HCEC 1CT (cell line): ENCODE data around the gene IRF8.
"Not testable (repeated sequence)": the region's sequence is repeated elsewhere in the genome, so short reads cannot be mapped to it uniquely, and the experiment has no call there.

Source experiments
- DNase-seq: peaks from one replicate; pipeline ENCODE4 v3.0.0-alpha.2; 2017

IRF8 gene

DNA sequence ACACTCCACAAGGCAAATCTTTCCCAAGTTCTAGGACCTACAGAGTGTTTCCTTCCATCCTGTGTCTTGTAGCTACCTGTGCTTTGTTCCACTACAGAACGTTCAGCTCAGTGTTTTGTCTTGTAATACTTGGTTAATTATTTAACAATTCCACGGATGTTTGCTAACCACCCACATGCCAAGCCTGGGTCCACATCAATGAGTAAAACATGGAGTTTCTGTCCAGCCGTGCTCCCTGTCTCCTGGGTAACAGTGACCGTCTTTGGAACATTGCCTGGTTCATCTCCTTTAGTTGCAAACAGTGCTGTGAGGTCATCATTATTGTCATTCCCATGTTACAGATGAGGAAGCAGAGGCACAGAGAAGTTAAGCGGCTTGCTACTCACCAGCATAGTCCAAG, 41.3 kb downstream of the IRF8 start:
- DNase-seq, result no peak

DNA sequence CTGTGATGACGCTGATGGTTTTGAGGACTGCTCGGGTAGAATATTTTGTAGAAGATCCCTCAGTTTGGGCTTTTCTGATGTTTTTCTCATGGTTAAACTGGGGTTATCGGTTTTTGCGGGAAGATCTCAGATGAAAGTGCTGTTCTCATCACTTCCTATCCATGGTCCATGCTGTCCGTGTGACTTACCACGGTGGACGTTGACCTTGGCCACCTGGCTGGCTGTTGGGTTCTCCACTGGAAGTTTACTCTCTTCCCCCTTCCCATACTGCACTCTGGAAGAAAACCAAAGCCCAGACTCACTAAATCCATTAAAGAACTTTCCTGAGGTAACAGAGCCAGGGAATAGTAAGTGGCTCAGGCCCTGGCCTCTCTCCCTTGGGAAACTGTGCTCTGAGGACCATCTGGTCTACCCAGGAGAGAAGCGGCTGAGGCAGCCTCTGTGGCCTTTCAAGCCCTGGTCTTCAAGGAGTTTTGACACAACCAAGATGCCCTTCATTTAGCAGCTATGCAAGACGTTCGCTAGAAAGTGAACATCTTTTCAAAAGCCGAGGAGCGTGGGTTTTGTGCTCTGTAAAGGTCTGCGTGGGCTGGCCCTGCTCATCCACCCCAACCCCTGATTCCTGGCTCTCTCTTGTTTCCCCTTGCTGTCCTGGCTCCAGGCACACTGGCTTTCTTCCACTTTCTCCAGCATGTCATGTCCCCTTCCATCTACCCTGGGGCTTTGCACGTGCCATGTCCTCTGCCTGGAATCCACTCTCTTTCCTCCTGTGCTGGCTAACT, 43.1 kb downstream of the IRF8 start:
- no peak for DNase-seq

DNA sequence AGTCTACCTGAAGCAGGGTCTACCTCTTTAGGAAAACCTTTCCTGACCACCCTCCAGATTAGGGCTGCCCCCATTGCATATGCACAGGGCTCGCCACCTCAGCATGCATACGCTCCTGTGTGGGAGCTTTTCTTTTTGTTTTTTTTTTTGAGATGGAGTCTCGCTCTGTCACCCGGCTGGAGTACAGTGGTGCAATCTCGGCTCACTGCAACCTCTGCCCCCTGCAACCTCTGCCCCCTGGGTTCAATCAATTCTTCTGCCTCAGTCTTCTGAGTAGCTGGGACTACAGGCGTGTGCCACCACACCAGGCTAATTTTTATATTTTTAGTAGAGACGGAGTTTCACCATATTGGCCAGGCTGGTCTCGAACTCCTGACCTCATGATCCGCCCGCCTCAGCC, 43.7 kb downstream of the IRF8 start:
- DNase-seq, result not testable (repeated sequence)

DNA sequence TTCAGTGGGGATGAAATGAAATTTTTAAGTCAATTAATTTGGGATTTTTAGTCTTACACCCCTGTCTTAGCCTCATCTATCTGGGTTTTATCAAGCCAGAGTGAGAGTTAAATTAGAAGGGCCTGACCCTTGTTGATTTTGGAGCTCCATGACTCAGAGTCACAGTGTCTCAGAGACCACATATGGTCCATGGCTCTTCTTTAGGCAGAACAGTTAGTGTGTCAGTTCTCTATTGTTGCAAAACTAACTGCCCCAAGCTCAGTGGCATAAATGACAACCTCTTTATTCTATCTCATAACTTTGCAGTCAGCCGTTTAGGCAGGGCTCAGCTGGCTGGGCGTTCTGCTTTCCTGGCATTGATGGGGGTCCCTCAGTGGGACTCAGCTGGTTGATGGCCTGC, 44.7 kb downstream of the IRF8 start:
- no peak for DNase-seq

DNA sequence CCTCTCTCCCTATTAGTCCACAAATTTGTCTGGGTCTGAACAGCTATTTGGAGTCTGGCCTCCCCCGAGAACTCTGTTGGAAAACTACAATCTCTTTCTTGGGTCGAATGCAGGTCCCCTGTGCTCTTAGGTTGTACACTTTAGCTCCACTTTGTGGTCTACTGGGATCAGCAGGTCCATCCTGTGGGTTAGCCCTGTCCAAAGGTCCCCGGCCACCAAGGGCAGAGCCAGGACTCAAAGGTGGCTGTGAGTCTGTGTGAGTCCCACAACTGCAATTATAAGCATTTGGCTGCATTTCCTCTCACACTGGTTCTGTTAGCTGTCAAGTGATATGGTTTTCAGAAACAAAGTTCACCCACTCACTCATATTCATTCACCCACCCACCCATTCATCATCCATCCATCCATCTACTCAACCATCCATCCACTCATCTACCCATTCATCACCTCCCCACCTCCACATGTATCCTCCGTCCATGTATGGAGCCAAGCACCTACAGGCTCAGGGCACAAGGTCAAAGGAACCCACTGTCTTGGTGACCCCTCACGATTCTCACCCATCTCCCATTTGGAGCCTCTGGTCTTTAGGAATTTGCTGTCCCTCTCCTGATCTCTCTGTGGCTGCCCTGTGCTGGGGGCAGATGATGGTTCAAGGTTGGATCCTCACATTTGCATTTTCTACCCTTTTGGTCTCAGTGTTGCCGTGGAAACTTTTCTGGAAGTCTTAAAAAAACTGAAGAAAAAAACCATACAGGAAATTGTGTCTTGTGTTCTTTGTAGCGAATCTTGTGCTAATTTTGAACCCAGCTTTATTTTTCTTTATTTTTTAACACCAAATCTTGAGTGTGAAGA, 45.8 kb downstream of the IRF8 start:
- no peak for DNase-seq

DNA sequence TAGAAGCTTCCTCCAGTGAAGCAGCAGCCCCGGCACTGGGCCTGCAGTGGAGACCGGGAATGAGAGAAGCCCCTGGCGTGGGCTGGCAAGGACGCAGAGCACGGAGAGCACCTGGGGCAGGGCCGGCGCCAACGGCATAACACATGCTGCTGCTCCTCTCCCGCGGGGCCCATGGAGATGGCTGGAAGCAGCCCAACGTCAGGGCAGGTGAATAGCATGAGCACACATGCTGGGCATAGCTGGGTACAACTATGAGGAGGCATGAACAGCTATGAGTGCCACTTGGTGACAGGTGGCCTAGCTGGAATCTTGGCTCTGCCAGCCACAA, 46.4 kb downstream of the IRF8 start:
- no peak for DNase-seq

DNA sequence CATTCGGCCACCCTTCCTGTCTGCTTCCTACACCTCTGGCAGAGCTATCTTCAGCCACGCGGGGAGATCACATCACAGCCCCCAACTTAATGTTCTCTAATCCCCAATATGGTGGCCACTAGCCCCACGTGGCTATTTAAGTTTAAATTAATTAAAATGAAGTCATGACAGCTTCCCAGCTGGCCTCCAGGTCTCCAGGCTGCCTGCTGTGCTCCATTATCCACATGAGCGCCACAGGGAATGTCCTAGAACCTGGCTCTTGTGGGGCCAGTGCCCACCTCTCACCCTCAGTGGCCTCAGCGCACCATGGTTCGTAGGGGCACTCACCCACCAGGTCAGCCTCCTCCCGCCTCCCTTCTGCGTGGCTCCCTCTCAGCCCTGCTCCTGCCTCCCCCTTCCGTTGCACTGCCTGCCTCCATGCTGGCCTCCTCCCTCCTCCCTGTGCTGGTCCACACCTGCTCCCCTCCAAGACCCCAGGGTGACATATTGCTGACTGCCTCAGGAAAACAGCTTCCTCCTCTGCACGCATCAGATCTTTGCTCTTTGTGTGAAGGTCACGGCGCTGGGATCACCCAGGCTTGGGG, 47.7 kb downstream of the IRF8 start:
- DNase-seq, result no peak

DNA sequence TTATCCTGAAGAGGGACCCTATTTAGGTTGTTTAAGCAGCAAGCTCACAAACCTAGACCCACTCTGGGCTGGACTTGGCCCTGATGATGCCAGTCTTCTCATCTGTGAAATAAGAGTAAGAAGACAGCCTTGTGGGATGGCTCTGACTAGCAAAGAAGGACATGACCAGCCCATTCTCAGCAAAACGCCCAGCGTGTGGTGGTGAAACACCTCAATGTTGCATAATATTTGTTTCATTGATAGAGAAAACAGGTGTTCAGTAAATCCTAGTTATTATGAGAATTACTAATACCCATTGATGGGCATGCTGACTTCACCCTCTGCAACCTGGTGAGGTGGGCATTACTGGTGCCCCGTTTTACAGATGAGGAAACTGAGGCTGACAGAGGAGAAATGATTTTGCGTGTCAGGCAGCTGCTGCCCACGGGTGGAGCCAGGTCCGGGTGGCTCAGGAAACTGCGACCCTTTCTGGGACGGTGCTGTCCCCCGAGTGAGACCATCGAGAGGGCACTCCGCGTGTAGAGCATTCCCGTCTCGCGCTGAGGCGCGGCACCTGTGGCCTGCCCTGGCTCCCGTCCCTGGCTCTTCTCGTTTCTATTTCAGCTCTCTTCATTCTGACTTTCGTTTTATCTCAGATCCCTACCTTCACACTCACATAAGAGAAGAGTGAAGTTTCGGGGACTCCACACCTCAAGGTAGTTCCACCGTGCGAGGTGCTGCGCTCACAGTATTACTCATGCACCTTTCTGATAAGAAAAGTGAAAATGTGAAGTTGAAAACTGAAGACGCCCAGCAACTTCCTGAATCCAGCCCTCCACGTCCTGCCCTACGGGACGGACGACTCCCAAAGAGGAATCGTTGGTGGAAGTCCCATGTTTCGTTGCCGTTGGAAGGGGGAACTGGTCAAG, 48.5 kb downstream of the IRF8 start:
- DNase-seq, result no peak

DNA sequence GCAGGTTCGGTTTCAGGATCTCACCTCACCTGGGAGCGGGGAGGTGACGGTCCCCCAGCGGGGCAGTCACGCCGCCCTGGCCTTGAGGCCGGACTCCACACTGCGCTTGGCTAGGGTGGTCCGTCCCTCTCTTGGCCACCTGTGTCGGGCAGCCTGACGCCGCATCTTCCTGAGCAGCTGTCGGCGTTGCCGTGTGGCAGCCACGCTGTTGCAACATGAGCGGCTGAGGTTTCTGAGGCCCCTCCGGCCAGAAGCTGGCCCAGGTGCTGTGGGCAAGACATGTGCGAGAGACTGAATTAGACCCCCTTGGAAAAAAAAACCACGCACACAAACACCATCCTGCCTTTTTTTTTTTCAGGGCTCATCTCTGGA, 49.2 kb downstream of the IRF8 start:
- DNase-seq, result no peak

DNA sequence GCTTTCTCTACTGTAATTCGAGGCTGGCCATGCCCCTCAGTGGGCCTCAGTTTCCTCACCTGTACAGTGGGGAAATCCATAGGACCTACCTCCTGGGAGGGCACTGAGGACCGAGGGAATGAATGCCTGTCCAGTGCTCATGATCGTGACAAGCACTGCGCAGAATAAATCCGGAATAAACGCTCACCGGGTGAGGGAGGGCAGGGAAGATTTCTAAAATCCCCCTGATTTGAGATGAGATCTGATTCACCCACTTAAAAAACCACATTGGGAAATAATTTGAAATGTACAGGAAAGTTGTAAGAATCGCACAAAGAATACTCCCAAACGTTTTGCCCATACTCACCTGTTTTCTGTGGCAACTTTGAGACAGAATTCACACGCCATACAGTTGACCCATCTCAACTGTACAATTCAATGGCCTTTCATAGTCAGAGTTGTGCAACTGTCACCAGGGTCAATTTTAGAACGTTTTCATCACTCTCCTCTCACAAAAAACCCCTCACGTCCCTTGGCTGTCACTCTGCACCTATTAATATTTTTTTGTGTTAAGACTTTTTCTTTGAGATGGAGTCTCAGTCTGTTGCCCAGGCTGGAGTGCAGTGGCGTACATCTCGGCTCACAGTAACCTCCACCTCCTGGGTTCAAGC, 49.8 kb downstream of the IRF8 start:
- DNase-seq, result no peak

DNA sequence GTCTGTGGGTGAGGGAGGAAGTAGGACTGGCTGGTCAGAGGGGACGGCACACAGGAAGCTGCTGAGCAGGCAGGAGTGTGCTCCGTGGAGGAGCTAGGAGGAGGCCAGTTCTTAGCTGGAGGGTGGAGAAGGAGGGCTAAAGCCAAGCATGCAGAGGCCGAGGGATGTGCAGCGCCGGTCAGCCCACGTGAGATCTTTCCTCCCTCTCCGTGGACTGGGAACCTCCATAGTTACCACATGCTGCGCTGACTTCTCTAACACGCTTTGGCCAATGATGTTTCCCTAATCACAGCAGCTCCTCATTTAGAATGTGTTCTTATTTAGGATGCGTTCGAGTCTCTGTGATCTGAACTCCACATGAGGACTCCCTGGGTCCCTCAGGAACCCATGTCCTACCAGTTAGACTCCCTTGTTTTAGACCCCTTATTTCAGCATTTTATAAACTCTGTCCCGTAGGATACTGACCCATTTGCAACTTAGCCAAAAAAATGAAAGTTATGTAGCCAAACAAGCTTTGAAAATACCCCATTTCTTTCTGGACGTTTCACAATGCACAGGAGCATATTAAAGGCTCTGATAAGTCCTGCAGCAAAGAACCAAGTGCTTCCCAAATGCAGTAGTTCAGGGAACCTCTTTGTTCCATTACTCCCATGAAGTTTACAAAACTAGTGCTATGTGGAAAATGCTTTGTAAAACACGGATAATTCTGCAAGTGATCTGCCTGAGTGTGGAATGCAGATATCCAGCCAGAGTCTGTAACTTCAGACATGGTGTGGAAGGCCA, 51.4 kb downstream of the IRF8 start:
- no peak for DNase-seq

DNA sequence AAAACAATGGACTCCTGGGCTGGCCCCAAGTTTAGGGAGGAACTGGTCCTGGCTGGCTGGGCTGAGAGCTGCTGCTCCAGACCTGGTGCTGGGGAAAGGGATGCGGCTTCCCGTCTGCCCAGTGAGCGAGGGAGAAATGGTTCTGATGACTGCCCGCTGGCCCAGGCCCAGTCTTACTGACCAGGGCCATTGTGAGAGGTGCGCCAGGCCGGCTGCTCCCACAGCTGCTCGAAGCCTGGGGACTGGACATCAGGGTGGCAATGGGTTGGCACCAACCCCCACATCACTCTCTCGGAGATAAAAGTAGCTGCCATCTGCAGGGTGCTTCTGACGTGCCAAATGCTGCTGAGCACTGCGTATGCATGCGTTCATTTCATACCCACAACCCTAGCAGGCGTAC, 53.2 kb downstream of the IRF8 start:
- no peak for DNase-seq

DNA sequence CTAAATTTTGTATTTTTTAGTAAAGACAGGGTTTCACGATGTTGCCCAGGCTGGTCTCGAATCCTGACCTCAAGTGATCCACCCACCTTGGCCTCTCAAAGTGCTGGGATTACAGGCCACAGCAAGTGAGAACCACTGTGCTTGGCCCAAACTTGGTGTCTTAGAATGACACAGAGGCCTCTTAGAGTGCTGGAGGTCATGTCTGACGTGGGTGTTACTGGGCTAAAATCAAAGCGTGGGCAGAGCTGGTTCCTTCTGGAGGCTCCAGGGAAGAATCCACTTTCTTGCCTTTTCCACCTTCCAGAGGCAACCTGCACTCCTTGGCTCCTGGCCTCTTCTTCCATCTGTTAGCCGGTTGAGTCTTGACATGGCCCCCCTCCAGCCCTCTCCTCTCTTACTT, 53.8 kb downstream of the IRF8 start:
- DNase-seq, result no peak

DNA sequence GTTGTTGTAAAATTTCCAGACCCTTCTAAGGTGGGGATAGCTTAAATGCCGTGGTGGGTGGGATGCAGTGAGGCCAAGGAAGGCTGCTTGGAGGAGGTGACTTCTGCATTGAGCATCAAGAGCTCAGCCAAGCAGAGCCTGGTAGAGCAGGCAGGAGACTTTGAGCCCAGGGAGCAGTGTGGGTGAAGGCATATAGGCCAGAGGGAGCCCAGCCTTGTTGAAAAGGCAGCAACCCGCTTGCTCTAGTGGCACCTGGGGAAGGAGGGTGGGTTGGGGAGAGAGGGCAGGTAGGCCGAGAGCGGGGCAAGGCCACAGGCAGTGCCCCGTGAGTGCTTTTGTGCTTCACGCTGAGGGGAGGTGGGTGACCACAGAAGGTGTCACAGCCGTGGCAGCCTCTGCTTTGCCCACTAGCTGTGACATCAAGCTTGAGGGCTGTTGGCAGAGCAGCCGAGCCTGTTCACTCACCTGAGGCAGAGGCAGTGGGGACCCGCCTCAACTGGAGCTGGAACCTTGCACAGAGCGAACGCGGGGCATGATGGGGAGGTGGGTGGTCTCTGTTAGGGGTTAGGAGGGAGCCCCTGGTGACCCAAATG, 56.1 kb downstream of the IRF8 start:
- DNase-seq, result no peak

DNA sequence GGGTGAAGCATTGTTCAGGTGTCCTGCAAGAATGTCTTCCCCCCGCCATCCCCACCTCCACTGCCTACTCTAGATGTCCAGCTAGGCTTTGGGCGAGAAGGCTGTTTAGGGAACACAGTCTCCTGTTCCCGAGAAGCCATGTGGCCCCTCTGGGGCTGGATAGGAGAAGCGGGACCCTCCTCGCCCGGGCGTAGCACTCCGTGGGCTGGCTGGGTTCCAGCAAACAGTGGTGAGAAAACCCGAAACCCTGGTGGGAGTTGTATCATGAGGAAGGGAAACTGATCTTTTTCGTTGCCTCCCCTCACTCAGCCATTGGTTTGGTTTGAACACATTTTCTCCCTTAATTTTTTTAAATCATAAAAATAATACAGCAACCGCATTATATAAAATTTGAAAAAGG, 56.6 kb downstream of the IRF8 start:
- DNase-seq, result no peak

DNA sequence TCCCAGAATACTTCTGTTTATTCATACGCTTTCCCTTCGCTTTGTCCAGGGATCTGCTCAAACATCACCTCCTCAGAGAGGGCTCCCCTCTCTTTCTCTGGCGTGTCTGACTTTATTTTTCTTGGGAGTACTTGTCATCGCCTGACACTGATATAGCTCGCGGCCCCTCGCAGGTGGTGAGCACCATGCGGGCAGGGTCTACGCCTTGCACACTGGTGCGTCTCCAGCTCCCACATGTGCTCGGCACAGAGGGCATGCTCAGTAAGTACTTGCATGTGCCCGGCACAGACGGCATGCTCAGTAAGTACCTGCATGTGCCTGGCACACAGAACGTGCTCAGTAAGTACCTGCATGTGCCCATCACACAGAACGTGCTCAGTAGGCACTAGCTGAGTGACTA, 57.5 kb downstream of the IRF8 start:
- DNase-seq, result no peak

DNA sequence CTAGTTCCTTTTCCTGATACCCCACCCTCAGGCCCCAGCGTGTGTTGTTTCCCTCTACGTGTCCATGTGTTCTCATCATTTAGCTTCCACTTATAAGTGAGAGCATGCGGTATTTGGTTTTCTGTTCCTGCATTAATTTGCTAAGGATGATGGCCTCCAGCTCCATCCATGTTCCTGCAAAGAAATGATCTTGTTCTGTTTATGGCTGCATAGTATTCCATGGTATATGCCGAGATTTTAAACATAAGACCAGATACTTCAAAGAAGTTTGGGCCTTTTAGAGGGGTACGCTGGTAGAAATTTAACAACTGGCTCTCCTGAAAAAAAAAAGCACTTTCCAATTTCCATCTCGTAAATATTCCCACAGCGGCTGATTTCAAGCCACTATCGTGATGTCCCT, 59.8 kb downstream of the IRF8 start:
- DNase-seq, result no peak

DNA sequence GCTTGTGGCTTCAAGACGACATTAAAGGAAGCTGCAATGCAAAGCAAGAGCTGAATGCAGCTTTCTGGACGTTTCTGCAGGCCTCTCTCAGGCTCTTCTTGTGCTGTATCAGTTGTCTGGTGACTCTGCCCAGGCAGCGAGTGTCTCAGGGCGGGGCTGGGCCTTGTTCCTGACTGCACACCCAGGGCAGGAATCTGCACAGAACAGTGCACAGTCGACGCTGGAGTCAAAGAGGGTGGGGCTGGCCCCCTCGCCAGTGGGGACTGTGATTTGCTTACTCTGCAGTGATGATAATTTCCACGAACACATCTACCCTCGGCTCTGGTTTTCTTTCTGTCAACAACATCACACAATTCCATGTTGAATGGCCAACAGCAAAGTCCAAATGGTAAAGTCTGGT, 60.7 kb downstream of the IRF8 start:
- no peak for DNase-seq

DNA sequence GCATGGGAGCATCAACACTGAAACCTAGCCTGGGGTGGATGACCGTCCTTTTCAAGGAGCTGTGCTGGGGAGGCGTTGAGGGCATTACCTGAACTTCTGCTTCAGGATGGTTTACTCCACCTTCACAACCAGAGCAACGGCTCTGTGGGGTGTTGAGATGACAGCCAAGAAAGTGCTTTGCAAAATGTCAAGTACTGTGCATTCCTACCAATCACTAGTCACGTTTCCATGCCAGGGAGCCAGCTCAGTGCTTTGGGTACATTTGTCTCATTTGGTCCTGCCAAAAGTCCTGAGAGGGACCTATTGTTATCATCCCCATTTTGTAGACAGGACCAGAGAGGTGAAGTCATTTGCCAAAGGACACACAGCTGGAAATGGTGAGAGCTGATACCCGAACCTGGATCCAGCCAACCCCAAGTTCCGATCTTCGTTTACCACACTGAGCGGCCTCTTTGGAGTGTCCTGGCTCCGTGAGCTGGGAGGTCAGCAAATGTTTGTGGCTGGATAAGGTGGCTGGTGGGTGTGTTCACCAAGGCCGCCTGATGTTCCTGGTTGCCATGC, 61.6 kb downstream of the IRF8 start:
- no peak for DNase-seq

DNA sequence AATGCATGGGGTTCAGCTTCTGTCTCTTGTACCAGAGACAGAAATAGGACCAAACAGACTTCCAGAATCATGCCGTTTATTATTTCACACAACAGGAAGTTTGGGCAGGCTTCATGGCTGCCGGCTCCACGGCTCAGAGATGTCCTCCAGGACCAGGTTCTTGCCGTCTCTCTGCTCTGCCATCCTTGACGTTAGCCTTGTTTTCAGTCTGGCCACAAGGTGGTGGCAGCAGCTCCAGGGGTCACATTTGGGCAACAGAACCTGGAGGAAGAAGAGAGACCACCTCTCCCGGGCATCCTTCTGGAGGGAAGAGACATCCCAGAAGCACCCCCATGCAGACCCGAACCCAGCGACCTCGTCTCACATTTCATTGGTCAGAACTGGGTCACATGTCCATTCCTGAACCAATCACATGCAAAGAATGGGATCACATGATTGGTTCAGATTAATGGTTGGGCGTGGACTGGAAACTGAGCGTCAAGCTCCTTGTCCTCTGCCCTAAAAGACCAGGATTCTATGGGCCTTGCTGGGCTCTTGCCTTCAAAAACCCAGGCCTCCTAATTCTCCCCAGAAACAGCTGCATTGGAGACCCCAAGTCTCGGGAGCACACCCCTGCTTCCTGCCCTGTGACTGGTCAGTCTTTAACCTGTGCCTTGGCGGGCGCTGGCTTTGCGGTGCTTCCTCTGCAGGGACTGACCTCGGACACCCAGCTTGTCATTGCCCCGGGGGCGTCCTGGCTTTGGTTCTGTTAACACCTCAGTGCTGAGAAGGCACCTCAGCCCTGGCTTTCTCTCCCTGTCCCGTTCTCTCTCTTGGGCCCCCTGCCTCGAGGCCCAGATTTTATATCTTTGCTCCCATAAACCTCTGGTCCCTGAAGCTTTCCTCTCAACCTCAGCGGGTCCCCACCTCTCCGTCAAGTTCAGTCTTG, 63.3 kb downstream of the IRF8 start:
- no peak for DNase-seq
